ENCODE data around the gene RASSF8. TPM values are rescaled to one million over a fixed set of nuclear protein-coding genes. Genes with fewer than 3 reads are reported as not detected.
A peak's percentile ranks its signal among the peaks of the same experiment; 100 is the strongest.

The RASSF8 gene
- total RNA-seq, 1 donor from 2014 or later = 39.5 TPM

GRCh38 chr12:26043135-26044006 is 84.9 kb downstream of the RASSF8 start:
- Histone ChIP-seq H3K4me1 (ENCODE audit: insufficient read depth, low read length) (peaks cover 39% of the 10 kb centered on the region), H3K27ac (ENCODE audit: low read depth, low read length) (no peak overlapping the region), H3K36me3 (ENCODE audit: insufficient read depth, low read length) (no peaks in the 10 kb centered on the region), H3K27me3 (ENCODE audit: insufficient read depth, low read length) (no peaks in the 10 kb centered on the region), H3K4me2 (ENCODE audit: low read length) (peak overlapping the region; percentile 36), H3K4me3 (ENCODE audit: insufficient read depth, low read depth, low read length) (no peak overlapping the region), H3K9ac (ENCODE audit: low read length) (no peak overlapping the region), H2AFZ (ENCODE audit: low read depth, low read length) (no peak overlapping the region), H4K20me1 (ENCODE audit: insufficient read depth, low read length) (peaks cover 61% of the 10 kb centered on the region), H3K9me3 (ENCODE audit: insufficient read depth, low read depth, low read length) (no peaks in the 10 kb centered on the region), H3K79me2 (ENCODE audit: insufficient read depth, low read length) (peaks cover 95% of the 10 kb centered on the region)
- no peak overlapping the region for H3K4me3 Mint-ChIP-seq (ENCODE audit: unreplicated experiment)
- H3K27me3 Mint-ChIP-seq (ENCODE audit: low read depth, unreplicated experiment) = no peaks in the 10 kb centered on the region
- no peaks in the 10 kb centered on the region for H3K36me3 Mint-ChIP-seq (ENCODE audit: low read depth, unreplicated experiment)
- no peak for DNase-seq (ENCODE audit: low read depth)
- FAIRE-seq = no peak
- H3K27ac Mint-ChIP-seq (ENCODE audit: unreplicated experiment) = peak overlapping the region; percentile 1
- H3K4me1 Mint-ChIP-seq (ENCODE audit: low read depth, unreplicated experiment) = peaks cover 14% of the 10 kb centered on the region
- H3K9me3 Mint-ChIP-seq (ENCODE audit: unreplicated experiment) = peaks cover 2% of the 10 kb centered on the region
- TF ChIP-seq EZH2 (IDR thresholded peaks at IDR 0.05; ENCODE audit: insufficient read depth, low read length) (no peak), CTCF (IDR thresholded peaks at IDR 0.05; ENCODE audit: insufficient read depth, low read depth, low read length) (no peak)

DNA sequence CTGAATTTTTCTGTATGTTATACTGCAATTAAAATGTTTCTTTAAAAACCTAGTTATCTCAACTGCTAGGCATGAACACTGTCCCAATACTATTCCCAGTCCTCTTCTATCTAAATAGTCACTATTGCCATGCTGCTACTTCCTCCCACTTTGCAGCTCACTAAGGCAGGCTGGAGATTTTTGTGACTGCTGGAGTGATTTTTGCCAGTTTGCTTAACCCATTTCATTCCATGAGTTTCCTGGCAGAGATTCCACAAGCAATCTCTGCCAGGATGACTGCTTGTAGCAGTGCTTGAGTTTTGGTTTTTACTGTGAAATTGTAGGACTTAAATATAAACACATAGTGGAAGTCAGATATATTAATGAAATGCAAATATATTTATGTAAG is 85.5 kb downstream of the RASSF8 start:
- TF ChIP-seq EZH2 (IDR thresholded peaks at IDR 0.05; ENCODE audit: insufficient read depth, low read length) (no peak), CTCF (IDR thresholded peaks at IDR 0.05; ENCODE audit: insufficient read depth, low read depth, low read length) (no peak)
- Histone ChIP-seq H3K27ac (ENCODE audit: low read depth, low read length) (no peak overlapping the region), H3K4me2 (ENCODE audit: low read length) (peak overlapping the region; percentile 36), H3K9me3 (ENCODE audit: insufficient read depth, low read depth, low read length) (no peaks in the 10 kb centered on the region), H3K4me3 (ENCODE audit: insufficient read depth, low read depth, low read length) (no peak overlapping the region), H3K79me2 (ENCODE audit: insufficient read depth, low read length) (peaks cover 95% of the 10 kb centered on the region), H3K27me3 (ENCODE audit: insufficient read depth, low read length) (no peaks in the 10 kb centered on the region), H3K9ac (ENCODE audit: low read length) (no peak overlapping the region), H3K36me3 (ENCODE audit: insufficient read depth, low read length) (no peaks in the 10 kb centered on the region), H2AFZ (ENCODE audit: low read depth, low read length) (no peak overlapping the region), H3K4me1 (ENCODE audit: insufficient read depth, low read length) (peaks cover 39% of the 10 kb centered on the region), H4K20me1 (ENCODE audit: insufficient read depth, low read length) (peaks cover 63% of the 10 kb centered on the region)
- H3K36me3 Mint-ChIP-seq (ENCODE audit: low read depth, unreplicated experiment) = no peaks in the 10 kb centered on the region
- H3K27me3 Mint-ChIP-seq (ENCODE audit: low read depth, unreplicated experiment) = no peaks in the 10 kb centered on the region
- DNase-seq (ENCODE audit: low read depth) = peak; percentile 31
- no peak overlapping the region for H3K4me3 Mint-ChIP-seq (ENCODE audit: unreplicated experiment)
- H3K27ac Mint-ChIP-seq (ENCODE audit: unreplicated experiment) = peak overlapping the region; percentile 1
- peaks cover 14% of the 10 kb centered on the region for H3K4me1 Mint-ChIP-seq (ENCODE audit: low read depth, unreplicated experiment)
- peaks cover 2% of the 10 kb centered on the region for H3K9me3 Mint-ChIP-seq (ENCODE audit: unreplicated experiment)
- FAIRE-seq = no peak

- no peak overlapping the region for H2AFZ ChIP-seq (ENCODE audit: low read depth, low read length)
- no peak overlapping the region for H3K4me3 ChIP-seq (ENCODE audit: insufficient read depth, low read depth, low read length)
- H3K27me3 ChIP-seq (ENCODE audit: insufficient read depth, low read length) = no peaks in the 10 kb centered on the region
- H3K9me3 Mint-ChIP-seq (ENCODE audit: unreplicated experiment) = peaks cover 2% of the 10 kb centered on the region
- no peak overlapping the region for H3K9ac ChIP-seq (ENCODE audit: low read length)
- peaks cover 39% of the 10 kb centered on the region for H3K4me1 ChIP-seq (ENCODE audit: insufficient read depth, low read length)
- no peaks in the 10 kb centered on the region for H3K9me3 ChIP-seq (ENCODE audit: insufficient read depth, low read depth, low read length)
- TF ChIP-seq CTCF (IDR thresholded peaks at IDR 0.05; ENCODE audit: insufficient read depth, low read depth, low read length) (no peak), EZH2 (IDR thresholded peaks at IDR 0.05; ENCODE audit: insufficient read depth, low read length) (no peak)
- DNase-seq (ENCODE audit: low read depth) = no peak
- H3K4me2 ChIP-seq (ENCODE audit: low read length) = no peak overlapping the region
- peaks cover 95% of the 10 kb centered on the region for H3K79me2 ChIP-seq (ENCODE audit: insufficient read depth, low read length)
- no peak overlapping the region for H3K27ac Mint-ChIP-seq (ENCODE audit: unreplicated experiment)
- peaks cover 14% of the 10 kb centered on the region for H3K4me1 Mint-ChIP-seq (ENCODE audit: low read depth, unreplicated experiment)
- FAIRE-seq = no peak
- H4K20me1 ChIP-seq (ENCODE audit: insufficient read depth, low read length) = peaks cover 57% of the 10 kb centered on the region
- H3K4me3 Mint-ChIP-seq (ENCODE audit: unreplicated experiment) = no peak overlapping the region
- H3K36me3 Mint-ChIP-seq (ENCODE audit: low read depth, unreplicated experiment) = no peaks in the 10 kb centered on the region
- H3K27me3 Mint-ChIP-seq (ENCODE audit: low read depth, unreplicated experiment) = no peaks in the 10 kb centered on the region
- H3K27ac ChIP-seq (ENCODE audit: low read depth, low read length) = no peak overlapping the region
- H3K36me3 ChIP-seq (ENCODE audit: insufficient read depth, low read length) = no peaks in the 10 kb centered on the region
Observed at GRCh38 chr12:26044592-26044991, 86.1 kb downstream of the RASSF8 start.
